Loucy (cell line): Measurements from ENCODE around the gene MALAT1.

Experiments
- H2AFZ ChIP-seq: fragments of 200-600 bp; sonication (generic); 2 replicates; pipeline ENCODE4 v1.6.0; 2016; ENCODE audit warnings: antibody characterized with exemption, mild to moderate bottlenecking, low read length, moderate library complexity
- H3F3A ChIP-seq: fragments of 200-600 bp; 2 replicates; pipeline ENCODE4 v1.6.0; 2016; ENCODE audit warnings: antibody characterized with exemption, low read depth, mild to moderate bottlenecking
- H3K27me3 ChIP-seq: fragments of 200-600 bp; sonication (generic); 2 replicates; pipeline ENCODE4 v1.6.1; 2014; ENCODE audit warnings: low read length, mild to moderate bottlenecking; ENCODE audit not compliant: insufficient read depth, poor library complexity, severe bottlenecking
- H3K36me3 ChIP-seq: fragments of 200-600 bp; sonication (generic); 2 replicates; pipeline ENCODE4 v1.6.1; 2016; ENCODE audit warnings: low read length; ENCODE audit not compliant: insufficient read depth
- H3K4me1 ChIP-seq: fragments of 200-600 bp; sonication (generic); 2 replicates; pipeline ENCODE4 v1.5.1; 2014; ENCODE audit warnings: low read length, mild to moderate bottlenecking; ENCODE audit not compliant: insufficient read depth, poor library complexity, severe bottlenecking
- H3K4me2 ChIP-seq: fragments of 200-600 bp; sonication (generic); 2 replicates; pipeline ENCODE4 v1.6.0; 2014; ENCODE audit warnings: antibody characterized with exemption, low read length, low read depth, mild to moderate bottlenecking; ENCODE audit not compliant: poor library complexity, severe bottlenecking
- H3K4me3 ChIP-seq: fragments of 200-600 bp; sonication (generic); 2 replicates; pipeline ENCODE4 v1.5.1; 2014; ENCODE audit warnings: low read length, mild to moderate bottlenecking, mixed read lengths; ENCODE audit not compliant: poor library complexity, severe bottlenecking
- H3K79me2 ChIP-seq: fragments of 200-600 bp; sonication (generic); 2 replicates; pipeline ENCODE4 v1.6.1; 2014; ENCODE audit warnings: low read length; ENCODE audit not compliant: insufficient read depth
- H3K9ac ChIP-seq: fragments of 200-600 bp; sonication (generic); 2 replicates; pipeline ENCODE4 v1.6.0; 2014; ENCODE audit warnings: mild to moderate bottlenecking, low read depth, low read length, moderate library complexity; ENCODE audit not compliant: poor library complexity, severe bottlenecking
- H3K9me2 ChIP-seq: fragments of 200-600 bp; sonication (generic); replicated peaks from 2 replicates; pipeline ENCODE4 v1.6.1; 2016; ENCODE audit warnings: low read depth, low read length, mixed read lengths
- H3K9me3 ChIP-seq: fragments of 200-600 bp; sonication (generic); 2 replicates; pipeline ENCODE4 v1.6.1; 2014; ENCODE audit warnings: mild to moderate bottlenecking, antibody characterized with exemption, low read length, low read depth; ENCODE audit not compliant: insufficient read depth
- H4K20me1 ChIP-seq: fragments of 200-600 bp; sonication (generic); 2 replicates; pipeline ENCODE4 v1.6.0; 2014; ENCODE audit warnings: antibody characterized with exemption, low read length, mild to moderate bottlenecking; ENCODE audit not compliant: insufficient read depth, poor library complexity, severe bottlenecking
- CTCF ChIP-seq: fragments of 200-600 bp; sonication (generic); conservative IDR thresholded peaks from 2 replicates; pipeline ENCODE4 v1.5.1; 2014; ENCODE audit warnings: mild to moderate bottlenecking, antibody characterized with exemption, low read length
- EZH2phosphoT487 ChIP-seq: fragments of 200-600 bp; IDR thresholded peaks from 2 replicates; pipeline ENCODE4 v1.6.1; 2018; ENCODE audit warnings: antibody characterized with exemption, mild to moderate bottlenecking, moderate library complexity, borderline replicate concordance

Gene MALAT1

GRCh38 chr11:65548395-65548794, 49.5 kb downstream of the MALAT1 start:
- peaks cover 4% of the 10 kb centered on the region; the same call in 1 of the 2 replicates for H3F3A ChIP-seq
- H3K79me2 ChIP-seq = no peaks in the 10 kb centered on the region
- no peak overlapping the region for H3K4me2 ChIP-seq
- peaks cover 39% of the 10 kb centered on the region for H3K4me1 ChIP-seq
- no peak overlapping the region for H3K4me3 ChIP-seq
- no peaks in the 10 kb centered on the region for H3K27me3 ChIP-seq
- H3K9ac ChIP-seq = no peak overlapping the region
- H3K36me3 ChIP-seq = no peaks in the 10 kb centered on the region
- TF ChIP-seq CTCF (no peak), EZH2phosphoT487 (no peak)
- H4K20me1 ChIP-seq = no peaks in the 10 kb centered on the region
- H3K9me3 ChIP-seq = no peaks in the 10 kb centered on the region
- no peak overlapping the region for H2AFZ ChIP-seq
- H3K9me2 ChIP-seq = no peaks in the 10 kb centered on the region

- Histone ChIP-seq H3K9me2 (no peaks in the 10 kb centered on the region), H3K9me3 (no peaks in the 10 kb centered on the region), H3K79me2 (no peaks in the 10 kb centered on the region), H3K9ac (no peak overlapping the region), H2AFZ (no peak overlapping the region), H3K4me1 (peaks cover 46% of the 10 kb centered on the region), H4K20me1 (no peaks in the 10 kb centered on the region), H3K36me3 (no peaks in the 10 kb centered on the region), H3K27me3 (no peaks in the 10 kb centered on the region), H3K4me3 (no peak overlapping the region), H3F3A (peaks cover 4% of the 10 kb centered on the region; the same call in 1 of the 2 replicates), H3K4me2 (no peak overlapping the region)
- TF ChIP-seq EZH2phosphoT487 (no peak), CTCF (no peak)
These were observed 50.3 kb downstream of the MALAT1 start for GRCh38 chr11:65549096-65549495.

- Histone ChIP-seq H3K4me1 (peaks cover 49% of the 10 kb centered on the region), H3K36me3 (no peaks in the 10 kb centered on the region), H3K9me2 (no peaks in the 10 kb centered on the region), H3K4me2 (peak overlapping the region; percentile 59), H4K20me1 (no peaks in the 10 kb centered on the region), H2AFZ (0 out of 2 replicates have a peak overlapping the region, but pooled peaks have one; percentile 41), H3K4me3 (peak overlapping the region; percentile 44), H3K9ac (peak overlapping the region; percentile 43), H3K9me3 (no peaks in the 10 kb centered on the region), H3K79me2 (no peaks in the 10 kb centered on the region), H3F3A (no peaks in the 10 kb centered on the region), H3K27me3 (no peaks in the 10 kb centered on the region)
- TF ChIP-seq EZH2phosphoT487 (no peak), CTCF (peak; percentile 80)
These were observed 52.9 kb downstream of the MALAT1 start for GRCh38 chr11:65551572-65552387.
